Spleen (tissue), 11 donors: Measurements from ENCODE around the gene CDH9. TPM values are rescaled to one million over a fixed set of nuclear protein-coding genes. Genes with fewer than 3 reads are reported as not detected.

ENCODE experiments used
- DNase-seq: peaks from one replicate; pipeline ENCODE4 v3.0.0-alpha.2; 2020
- H3K27ac ChIP-seq, 8 donors: fragments of 200-600 bp; sonication (generic) in 7 of 8; 1 replicate in 4 of 8; 2 replicates in 4 of 8; pipeline versions ENCODE4 v1.5.0 to v1.8.0; 2016 to 2021; ENCODE audit warnings: inconsistent platforms in 4 of 8, mild to moderate bottlenecking in 4 of 8, moderate library complexity in 1 of 8
- H3K27me3 ChIP-seq, 7 donors: fragments of 200-600 bp; sonication (generic) in 6 of 7; replicated peaks in 1 of 7; 1 replicate in 4 of 7; 2 replicates in 3 of 7; pipeline versions ENCODE4 v1.5.0 to v1.8.0; 2016 to 2021; ENCODE audit warnings: inconsistent platforms in 3 of 7, mild to moderate bottlenecking in 1 of 7
- H3K36me3 ChIP-seq, 6 donors: fragments of 200-600 bp; sonication (generic) in 5 of 6; 1 replicate in 4 of 6; 2 replicates in 2 of 6; pipeline versions ENCODE4 v1.5.0 to v1.8.0; 2016 to 2021; ENCODE audit warnings: inconsistent platforms in 2 of 6
- H3K4me1 ChIP-seq, 6 donors: fragments of 200-600 bp; sonication (generic) in 5 of 6; 1 replicate in 3 of 6; 2 replicates in 3 of 6; pipeline versions ENCODE4 v1.5.0 to v1.8.0; 2016 to 2021; ENCODE audit warnings: inconsistent platforms in 3 of 6
- H3K4me3 ChIP-seq, 8 donors: fragments of 200-600 bp; sonication (generic) in 7 of 8; 1 replicate in 4 of 8; 2 replicates in 4 of 8; pipeline versions ENCODE4 v1.5.0 to v1.8.0; 2016 to 2021; ENCODE audit warnings: inconsistent platforms in 4 of 8, mild to moderate bottlenecking in 4 of 8, moderate library complexity in 2 of 8
- H3K9me3 ChIP-seq, 8 donors: fragments of 200-600 bp; sonication (generic) in 7 of 8; 1 replicate in 4 of 8; 2 replicates in 4 of 8; pipeline versions ENCODE4 v1.5.0 to v1.8.0; 2016 to 2021; ENCODE audit warnings: inconsistent platforms in 4 of 8
- CTCF ChIP-seq, 11 experiments: fragments of 200-600 bp in 7 of 11; fragments of 450-650 bp in 4 of 11; sonication (generic) in 4 of 11; IDR thresholded peaks in 8 of 11; conservative IDR thresholded peaks in 3 of 11; 1 replicate in 7 of 11; 2 replicates in 4 of 11; pipeline versions ENCODE4 v1.4.0 to v1.8.0; 2016 to 2021; ENCODE audit warnings: antibody characterized with exemption in 11 of 11, inconsistent platforms in 4 of 11, mild to moderate bottlenecking in 1 of 11
- POLR2A ChIP-seq, 3 donors: fragments of 450-650 bp; IDR thresholded peaks; one replicate each; pipeline ENCODE4 v1.5.1; 2017; ENCODE audit warnings: antibody characterized with exemption in 3 of 3, mild to moderate bottlenecking in 1 of 3
- POLR2AphosphoS5 ChIP-seq, 3 donors: sonication (generic); formaldehyde crosslinking; IDR thresholded peaks; one replicate each; pipeline ENCODE4 v1.5.1; 2017; ENCODE audit warnings: antibody characterized with exemption in 3 of 3
- WGBS, 5 donors: extraction: QIAGEN DNeasy Blood & Tissue Kit in 3 of 5; methylation state at CpG; one replicate each; pipeline versions ENCODE4 v1.1.5 to v1.1.7; 2013 to 2018; 5-methylcytosine and 5-hydroxymethylcytosine counted together
- intact Hi-C: fragments of 100-400 bp; cut with DNase I; formaldehyde crosslinking; loops from one replicate; pipeline ENCODE4 v1.15.0; 2023; ENCODE audit warnings: low total_unique reads
- polyA plus RNA-seq, 3 donors: library from polyadenylated mRNA; stranded (reverse); fragments of 200-250 nt; gene quantifications; one replicate each; pipeline ENCODE4 v1.2.1, GENCODE V29; 2013
- total RNA-seq, 7 donors: library from RNA; depleted of rRNA in 3 of 7; stranded (reverse); fragments of >200 nt in 3 of 7; fragmentation: NEBNext Ultra II Directional in 4 of 7; extraction: Animal tissue kit (Norgen Biotek cat#: 25700) in 4 of 7; gene quantifications; one replicate each; pipeline versions ENCODE4 v1.1.0 to v1.2.1, GENCODE V29; 2016 to 2021
- donor health status: healthy with polysubstance abuse.
- donor health status: DM: no; HTN: no; CAD: no; lungs with moderate emphysema.
- donor health status: DM: no; HTN: no; CAD: no.
- donor health status: Bipolar disorder and iron deficiency.
- donor health status: healthy.
- donor health status: DM: no; HTN: no; CAD: no.
- donor health status: DM: yes; HTN: yes; CAD: no.

Gene CDH9
- total and polyA plus RNA-seq, 10 donors: not detected

DNA sequence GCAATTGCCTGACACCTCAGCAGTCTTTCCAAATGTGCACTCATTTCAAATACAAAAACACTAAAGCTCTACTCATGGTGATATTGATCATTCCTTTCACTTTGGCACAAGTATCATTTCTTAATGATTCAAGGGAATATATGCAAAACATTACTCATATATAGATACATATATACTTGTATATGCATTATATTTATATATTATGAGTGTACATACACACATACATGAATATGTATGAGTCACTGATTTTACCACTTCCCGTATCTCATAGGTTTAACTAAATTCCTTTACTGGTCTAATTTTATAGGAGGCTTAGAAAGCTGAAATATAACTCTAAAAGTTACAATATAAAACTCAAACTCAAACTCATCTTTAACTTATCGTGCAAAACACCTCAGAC is 156.5 kb downstream of the CDH9 start:
- 42 to 48% (median 45%) methylated on average over 2 of the region's 2 CpGs for WGBS, 5 donors
- no peak overlapping the region for H3K4me3 ChIP-seq
- no peaks in the 10 kb centered on the region for H3K36me3 ChIP-seq
- H3K9me3 ChIP-seq: no peaks in the 10 kb centered on the region
- intact Hi-C loops: no loop called here
- no peak overlapping the region for H3K27ac ChIP-seq
- no peaks in the 10 kb centered on the region for H3K4me1 ChIP-seq
- DNase-seq: no peak
- TF ChIP-seq POLR2A (IDR thresholded peaks at IDR 0.05) (no peak), POLR2AphosphoS5 (IDR thresholded peaks at IDR 0.05) (no peak), CTCF (IDR thresholded peaks at IDR 0.05 in 8 of 11, conservative IDR thresholded peaks at IDR 0.05 in 3 of 11) (no peak)
- H3K27me3 ChIP-seq: no peaks in the 10 kb centered on the region

- no peak for DNase-seq
- Histone ChIP-seq H3K27ac (no peak overlapping the region), H3K9me3 (no peaks in the 10 kb centered on the region), H3K4me1 (no peaks in the 10 kb centered on the region), H3K27me3 (no peaks in the 10 kb centered on the region), H3K36me3 (no peaks in the 10 kb centered on the region), H3K4me3 (no peak overlapping the region)
- TF ChIP-seq CTCF (IDR thresholded peaks at IDR 0.05 in 8 of 11, conservative IDR thresholded peaks at IDR 0.05 in 3 of 11): no peak
- 76 to 86% (median 82%) methylated on average over 4 of the region's 4 CpGs for WGBS, 5 donors
- intact Hi-C loops: no loop called here
These were observed 161.2 kb downstream of the CDH9 start for GRCh38 chr5:26877154-26877553.

DNA sequence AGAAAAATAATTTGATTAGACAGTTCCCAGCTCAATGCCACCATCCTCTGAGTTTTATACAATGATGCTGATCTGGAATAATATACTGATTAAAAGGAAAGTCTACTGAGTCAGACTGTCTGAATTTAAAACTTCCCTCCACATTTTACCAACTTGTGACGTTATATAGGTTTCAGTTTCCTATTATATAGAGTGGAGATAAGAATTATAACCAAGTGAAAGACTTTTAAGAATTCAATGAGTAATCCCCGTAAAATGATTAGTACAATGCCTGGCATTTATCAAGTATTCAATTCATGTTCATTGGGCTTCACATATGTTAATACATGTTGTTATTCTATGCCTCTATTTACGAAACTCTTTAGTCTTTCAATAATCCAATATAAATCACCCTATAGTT is 166.0 kb downstream of the CDH9 start:
- Histone ChIP-seq H3K36me3 (no peaks in the 10 kb centered on the region), H3K4me3 (no peak overlapping the region), H3K4me1 (no peaks in the 10 kb centered on the region), H3K27me3 (no peaks in the 10 kb centered on the region), H3K9me3 (peaks cover 0 to 3% (median 0%) of the 10 kb centered on the region in 8 donors), H3K27ac (no peak overlapping the region)
- WGBS, 5 donors: 69 to 87% (median 79%) methylated on average over 3 of the region's 3 CpGs
- no peak for DNase-seq
- intact Hi-C loops: no loop called here
- no peak for TF ChIP-seq POLR2AphosphoS5 (IDR thresholded peaks at IDR 0.05)
- TF ChIP-seq POLR2A (IDR thresholded peaks at IDR 0.05): no peak
- no peak for TF ChIP-seq CTCF (IDR thresholded peaks at IDR 0.05 in 8 of 11, conservative IDR thresholded peaks at IDR 0.05 in 3 of 11)

DNA sequence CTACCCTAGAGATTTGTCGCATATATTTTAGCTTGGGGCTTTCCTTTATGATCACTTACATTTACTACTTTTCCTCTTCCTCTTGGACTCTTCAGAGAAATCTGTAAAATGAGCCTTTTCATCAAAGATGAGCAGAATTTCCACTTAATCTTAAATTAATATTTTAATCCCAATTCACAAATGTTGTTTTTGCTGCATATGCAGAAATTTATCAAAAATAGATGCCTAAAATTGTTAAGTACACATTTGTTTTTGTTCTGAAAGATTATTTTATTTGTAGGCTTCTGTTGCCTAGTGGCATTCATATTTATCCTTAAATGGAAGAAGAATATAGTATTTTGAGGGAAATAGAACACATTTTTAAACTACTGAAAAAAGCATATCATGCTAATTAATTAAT is 168.6 kb downstream of the CDH9 start:
- Histone ChIP-seq H3K36me3 (no peaks in the 10 kb centered on the region), H3K4me1 (no peaks in the 10 kb centered on the region), H3K27ac (no peak overlapping the region), H3K4me3 (no peak overlapping the region), H3K27me3 (no peaks in the 10 kb centered on the region), H3K9me3 (peaks cover 0 to 10% (median 0%) of the 10 kb centered on the region in 8 donors)
- no peak for DNase-seq
- no peak for TF ChIP-seq CTCF (IDR thresholded peaks at IDR 0.05 in 8 of 11, conservative IDR thresholded peaks at IDR 0.05 in 3 of 11)
- no peak for TF ChIP-seq POLR2A (IDR thresholded peaks at IDR 0.05)
- no peak for TF ChIP-seq POLR2AphosphoS5 (IDR thresholded peaks at IDR 0.05)
- WGBS, 5 donors: 83 to 94% (median 92%) methylated on average over 1 of the region's 1 CpG
- intact Hi-C loops: no loop called here
